PC-3 (cell line): ENCODE measurements around the gene TLR7.

Experiments used
- CTCF ChIP-seq: fragments of 300-600 bp; sonication (generic); conservative IDR thresholded peaks from 2 replicates; pipeline ENCODE4 v1.5.1; 2017; ENCODE audit warnings: antibody characterized with exemption, low read depth, mild to moderate bottlenecking, low read length
- EZH2 ChIP-seq: fragments of 300-600 bp; sonication (generic); IDR thresholded peaks from one replicate; pipeline ENCODE4 v1.6.1; 2017; ENCODE audit warnings: antibody characterized with exemption, mild to moderate bottlenecking, low read length; ENCODE audit not compliant: unreplicated experiment

DNA sequence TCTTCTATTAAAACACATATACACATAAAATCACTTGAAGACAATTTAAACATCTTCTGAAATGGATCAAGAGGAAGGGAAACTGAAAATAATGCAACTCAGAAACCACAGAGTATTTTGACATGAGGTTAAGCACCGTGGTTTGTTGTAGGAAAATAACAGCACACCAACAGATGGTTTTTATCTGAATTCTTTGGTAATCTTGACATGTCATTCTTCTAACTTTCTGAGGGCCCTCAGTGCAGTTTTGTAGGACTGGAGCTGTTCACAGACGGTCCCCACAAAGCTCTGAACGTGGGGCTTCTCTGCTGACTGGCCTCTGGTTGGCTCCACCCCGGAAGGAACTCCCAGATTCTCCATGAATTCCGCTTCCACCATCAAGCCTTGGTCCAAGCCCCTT is 23.6 kb downstream of the TLR7 start:
- no peak for TF ChIP-seq CTCF
- TF ChIP-seq EZH2: no peak
